ENCODE results near the gene PRR12. TPM values are rescaled to one million over a fixed set of nuclear protein-coding genes. Genes with fewer than 3 reads are reported as not detected.

PRR12 gene
- total and polyA plus RNA-seq, 2 donors = 2.3 to 10.2 TPM

DNA sequence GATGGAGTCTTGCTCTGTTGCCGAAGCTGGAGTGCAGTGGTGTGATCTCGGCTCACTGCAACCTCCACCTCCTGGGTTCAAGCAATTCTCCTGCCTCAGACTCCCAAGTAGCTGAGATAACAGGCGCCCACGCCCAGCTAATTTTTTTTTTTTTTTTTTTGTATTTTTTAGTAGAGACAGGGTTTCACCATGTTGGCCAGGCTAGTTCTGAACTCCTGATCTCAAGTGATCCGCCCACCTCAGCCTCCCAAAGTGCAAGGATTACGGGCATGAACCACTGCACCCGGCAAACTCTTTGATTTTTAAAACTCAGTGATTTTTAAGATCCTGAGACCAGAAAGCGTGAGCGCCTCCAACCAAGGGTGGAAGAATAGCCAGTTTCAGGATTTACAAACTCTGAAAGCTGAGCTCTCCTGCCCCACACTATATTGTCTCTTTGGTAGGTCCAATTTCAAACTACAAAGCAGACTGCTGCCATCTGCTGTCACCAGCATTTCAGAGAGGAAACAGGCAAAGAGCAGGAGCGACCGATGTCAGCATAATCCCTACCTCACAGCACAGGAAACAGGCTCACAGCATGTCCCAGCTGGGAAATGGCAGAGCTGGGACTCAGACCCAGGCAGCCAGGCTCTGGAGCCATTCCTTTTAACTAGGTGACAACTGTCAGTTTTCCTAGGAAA is 19.8 kb upstream of the PRR12 start:
- Histone ChIP-seq H3K4me3 (ENCODE audit: low read length in 2 of 2) (no peak overlapping the region), H3K27me3 (ENCODE audit: control insufficient read depth in 2 of 2, insufficient read depth in 1 of 2, low read length in 1 of 2) (no peaks in the 10 kb centered on the region), H3K9me3 (ENCODE audit: control insufficient read depth in 2 of 2, insufficient read depth in 1 of 2, low read length in 1 of 2) (peaks cover 0 to 3% of the 10 kb centered on the region in 2 donors), H3K36me3 (ENCODE audit: control insufficient read depth in 2 of 2, insufficient read depth in 2 of 2, low read length in 1 of 2) (peaks cover 14 to 26% of the 10 kb centered on the region in 2 donors), H3K27ac (ENCODE audit: low read depth in 1 of 2, low read length in 1 of 2) (peak overlapping the region; percentile 20 to 52), H3K4me1 (ENCODE audit: control insufficient read depth in 2 of 2, insufficient read depth in 2 of 2, low read length in 2 of 2) (peaks cover 26 to 54% of the 10 kb centered on the region in 2 donors)
- DNase-seq (ENCODE audit: low read depth in 6 of 9, low spot score in 9 of 9) = peak in 3 of 9 donors; percentile 50 to 78 (median 59)
- 78% methylated on average over 11 of the region's 11 CpGs for WGBS

DNA sequence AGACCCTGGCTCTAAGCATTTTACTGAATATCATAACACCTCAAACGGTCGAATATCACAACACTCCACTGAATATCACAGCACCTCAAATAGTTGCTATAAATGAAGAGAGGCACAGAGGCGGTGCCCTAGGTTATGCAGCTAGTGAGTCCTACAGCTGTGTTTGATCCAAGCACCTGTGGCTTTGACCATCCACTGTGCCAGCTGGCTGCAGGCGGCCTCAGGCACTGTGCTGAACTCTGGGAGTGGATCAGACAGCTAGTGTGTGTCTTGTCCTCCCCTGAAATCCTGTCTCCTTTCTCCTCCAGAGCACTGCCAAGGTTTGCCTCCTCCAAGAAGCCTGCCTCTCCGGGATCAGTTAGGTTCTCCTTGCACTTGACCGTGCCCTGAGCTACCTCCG is 18.0 kb upstream of the PRR12 start:
- Histone ChIP-seq H3K27ac (ENCODE audit: low read depth in 1 of 2, low read length in 1 of 2) (no peak overlapping the region), H3K4me3 (ENCODE audit: low read length in 2 of 2) (no peak overlapping the region), H3K9me3 (ENCODE audit: control insufficient read depth in 2 of 2, insufficient read depth in 1 of 2, low read length in 1 of 2) (peaks cover 0 to 3% of the 10 kb centered on the region in 2 donors), H3K36me3 (ENCODE audit: control insufficient read depth in 2 of 2, insufficient read depth in 2 of 2, low read length in 1 of 2) (peaks cover 18 to 29% of the 10 kb centered on the region in 2 donors), H3K4me1 (ENCODE audit: control insufficient read depth in 2 of 2, insufficient read depth in 2 of 2, low read length in 2 of 2) (peaks cover 14 to 41% of the 10 kb centered on the region in 2 donors), H3K27me3 (ENCODE audit: control insufficient read depth in 2 of 2, insufficient read depth in 1 of 2, low read length in 1 of 2) (no peaks in the 10 kb centered on the region)
- 99% methylated on average over 7 of the region's 7 CpGs for WGBS
- no peak for DNase-seq (ENCODE audit: low read depth in 6 of 9, low spot score in 9 of 9)

- Histone ChIP-seq H3K36me3 (ENCODE audit: control insufficient read depth in 2 of 2, insufficient read depth in 2 of 2, low read length in 1 of 2) (peaks cover 18 to 29% of the 10 kb centered on the region in 2 donors), H3K27ac (ENCODE audit: low read depth in 1 of 2, low read length in 1 of 2) (no peak overlapping the region), H3K27me3 (ENCODE audit: control insufficient read depth in 2 of 2, insufficient read depth in 1 of 2, low read length in 1 of 2) (no peaks in the 10 kb centered on the region), H3K4me3 (ENCODE audit: low read length in 2 of 2) (no peak overlapping the region), H3K9me3 (ENCODE audit: control insufficient read depth in 2 of 2, insufficient read depth in 1 of 2, low read length in 1 of 2) (peaks cover 0 to 3% of the 10 kb centered on the region in 2 donors), H3K4me1 (ENCODE audit: control insufficient read depth in 2 of 2, insufficient read depth in 2 of 2, low read length in 2 of 2) (peaks cover 10 to 37% of the 10 kb centered on the region in 2 donors)
- DNase-seq (ENCODE audit: low read depth in 6 of 9, low spot score in 9 of 9) = no peak
- WGBS = 95% methylated on average over 3 of the region's 3 CpGs
Observed at GRCh38 chr19:49573425-49573824, 17.6 kb upstream of the PRR12 start.

GRCh38 chr19:49574206-49574755 is 16.7 kb upstream of the PRR12 start:
- Histone ChIP-seq H3K27ac (ENCODE audit: low read depth in 1 of 2, low read length in 1 of 2) (no peak overlapping the region), H3K36me3 (ENCODE audit: control insufficient read depth in 2 of 2, insufficient read depth in 2 of 2, low read length in 1 of 2) (peaks cover 18 to 29% of the 10 kb centered on the region in 2 donors), H3K9me3 (ENCODE audit: control insufficient read depth in 2 of 2, insufficient read depth in 1 of 2, low read length in 1 of 2) (peaks cover 0 to 3% of the 10 kb centered on the region in 2 donors), H3K27me3 (ENCODE audit: control insufficient read depth in 2 of 2, insufficient read depth in 1 of 2, low read length in 1 of 2) (no peaks in the 10 kb centered on the region), H3K4me3 (ENCODE audit: low read length in 2 of 2) (no peak overlapping the region), H3K4me1 (ENCODE audit: control insufficient read depth in 2 of 2, insufficient read depth in 2 of 2, low read length in 2 of 2) (peaks cover 14 to 31% of the 10 kb centered on the region in 2 donors)
- 97% methylated on average over 2 of the region's 2 CpGs for WGBS
- DNase-seq (ENCODE audit: low read depth in 6 of 9, low spot score in 9 of 9) = no peak

GRCh38 chr19:49579193-49579592 is 11.8 kb upstream of the PRR12 start:
- Histone ChIP-seq H3K9me3 (ENCODE audit: control insufficient read depth in 2 of 2, insufficient read depth in 1 of 2, low read length in 1 of 2) (no peaks in the 10 kb centered on the region), H3K27me3 (ENCODE audit: control insufficient read depth in 2 of 2, insufficient read depth in 1 of 2, low read length in 1 of 2) (no peaks in the 10 kb centered on the region), H3K4me1 (ENCODE audit: control insufficient read depth in 2 of 2, insufficient read depth in 2 of 2, low read length in 2 of 2) (peaks cover 7 to 23% of the 10 kb centered on the region in 2 donors), H3K36me3 (ENCODE audit: control insufficient read depth in 2 of 2, insufficient read depth in 2 of 2, low read length in 1 of 2) (peaks cover 17% of the 10 kb centered on the region in 2 donors), H3K4me3 (ENCODE audit: low read length in 2 of 2) (peak overlapping the region in 1 of 2 donors; percentile 55), H3K27ac (ENCODE audit: low read depth in 1 of 2, low read length in 1 of 2) (no peak overlapping the region)
- 97% methylated on average over 4 of the region's 4 CpGs for WGBS
- DNase-seq (ENCODE audit: low read depth in 6 of 9, low spot score in 9 of 9) = no peak

DNA sequence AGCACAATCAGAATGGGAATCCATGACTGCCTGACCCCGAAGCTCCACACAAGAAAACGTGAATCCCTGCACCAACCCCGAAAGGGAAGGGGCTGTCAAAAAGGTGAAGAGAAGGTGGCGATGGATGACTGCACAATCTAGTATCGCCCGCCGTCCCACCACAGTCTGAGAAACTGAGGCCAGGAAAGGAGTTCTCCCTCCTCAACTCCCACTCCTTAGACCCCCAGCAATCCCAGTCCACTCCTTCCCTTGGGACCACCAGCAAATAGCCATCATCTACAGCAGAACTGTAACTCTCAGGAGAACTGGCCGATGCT is 11.1 kb upstream of the PRR12 start:
- H3K4me1 ChIP-seq (ENCODE audit: control insufficient read depth in 2 of 2, insufficient read depth in 2 of 2, low read length in 2 of 2) = peaks cover 7 to 19% of the 10 kb centered on the region in 2 donors

GRCh38 chr19:49580264-49581006 is 10.5 kb upstream of the PRR12 start, which contains the start of gene NOSIP:
Gene NOSIP, minus strand, starts transcription at chr19:49580556. Its CDS starts 19,865 bp downstream, at chr19:49560691.
- H3K4me3 ChIP-seq (ENCODE audit: low read length in 2 of 2) = peak within 1 kb of the TSS; percentile 55 to 73
- peaks cover 7 to 9% of the 10 kb centered on the region in 2 donors for H3K36me3 ChIP-seq (ENCODE audit: control insufficient read depth in 2 of 2, insufficient read depth in 2 of 2, low read length in 1 of 2)
- H3K27me3 ChIP-seq (ENCODE audit: control insufficient read depth in 2 of 2, insufficient read depth in 1 of 2, low read length in 1 of 2) = no peaks in the 10 kb centered on the region
- peak; percentile 93 to 98 (median 96) for DNase-seq (ENCODE audit: low read depth in 6 of 9, low spot score in 9 of 9)
- H3K4me1 ChIP-seq (ENCODE audit: control insufficient read depth in 2 of 2, insufficient read depth in 2 of 2, low read length in 2 of 2) = peaks cover 7 to 19% of the 10 kb centered on the region in 2 donors
- peak within 1 kb of the TSS; percentile 38 to 54 for H3K27ac ChIP-seq (ENCODE audit: low read depth in 1 of 2, low read length in 1 of 2)
- WGBS = 3% methylated on average over 31 of the region's 31 CpGs
- no peaks in the 10 kb centered on the region for H3K9me3 ChIP-seq (ENCODE audit: control insufficient read depth in 2 of 2, insufficient read depth in 1 of 2, low read length in 1 of 2)

More for the DNA sequence above, 11.1 kb upstream of the PRR12 start:
- no peak for DNase-seq (ENCODE audit: low read depth in 6 of 9, low spot score in 9 of 9)
- Histone ChIP-seq H3K27ac (ENCODE audit: low read depth in 1 of 2, low read length in 1 of 2) (peak overlapping the region; percentile 1 to 38), H3K36me3 (ENCODE audit: control insufficient read depth in 2 of 2, insufficient read depth in 2 of 2, low read length in 1 of 2) (peaks cover 12 to 13% of the 10 kb centered on the region in 2 donors), H3K4me3 (ENCODE audit: low read length in 2 of 2) (peak overlapping the region; percentile 55 to 73), H3K9me3 (ENCODE audit: control insufficient read depth in 2 of 2, insufficient read depth in 1 of 2, low read length in 1 of 2) (no peaks in the 10 kb centered on the region), H3K27me3 (ENCODE audit: control insufficient read depth in 2 of 2, insufficient read depth in 1 of 2, low read length in 1 of 2) (no peaks in the 10 kb centered on the region)
- 2% methylated on average over 8 of the region's 8 CpGs for WGBS

DNA sequence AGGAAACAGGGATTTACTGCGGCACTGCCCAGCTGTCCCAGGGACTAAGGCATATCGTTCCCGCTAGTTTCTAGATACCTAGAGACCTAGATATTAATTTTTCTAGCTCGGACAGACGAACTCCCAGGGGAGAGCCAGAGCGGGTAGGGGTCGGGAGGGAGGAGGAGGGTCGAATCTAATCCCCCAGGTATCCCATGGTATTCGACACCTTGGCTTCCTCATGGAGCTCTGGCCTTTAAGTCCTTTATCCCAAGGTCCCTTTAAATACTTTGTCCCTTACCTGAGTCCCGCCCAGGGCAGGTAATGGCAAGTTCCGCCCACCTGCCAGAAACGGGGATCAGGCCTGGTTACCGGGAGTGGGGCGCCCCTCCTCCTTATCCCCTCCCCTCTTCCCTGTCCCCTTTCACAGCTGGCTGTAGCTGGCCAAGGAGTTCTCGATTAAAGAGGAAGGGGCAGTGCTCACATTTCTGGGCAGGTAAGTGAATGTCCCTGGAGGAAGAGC is 9.9 kb upstream of the PRR12 start, which contains the start of gene PRRG2:
Gene PRRG2 (plus strand): TSS at position 310 of the 502 bp plus-strand sequence. CDS start 1,904 bp downstream, outside the sequence.
- 61% methylated on average over 15 of the region's 15 CpGs for WGBS
- peaks cover 3 to 6% of the 10 kb centered on the region in 2 donors for H3K36me3 ChIP-seq (ENCODE audit: control insufficient read depth in 2 of 2, insufficient read depth in 2 of 2, low read length in 1 of 2)
- H3K9me3 ChIP-seq (ENCODE audit: control insufficient read depth in 2 of 2, insufficient read depth in 1 of 2, low read length in 1 of 2) = no peaks in the 10 kb centered on the region
- H3K4me1 ChIP-seq (ENCODE audit: control insufficient read depth in 2 of 2, insufficient read depth in 2 of 2, low read length in 2 of 2) = peaks cover 7 to 19% of the 10 kb centered on the region in 2 donors
- DNase-seq (ENCODE audit: low read depth in 6 of 9, low spot score in 9 of 9) = no peak
- H3K27me3 ChIP-seq (ENCODE audit: control insufficient read depth in 2 of 2, insufficient read depth in 1 of 2, low read length in 1 of 2) = no peaks in the 10 kb centered on the region
- H3K27ac ChIP-seq (ENCODE audit: low read depth in 1 of 2, low read length in 1 of 2) = peak within 1 kb of the TSS; percentile 38 to 54
- peak within 1 kb of the TSS; percentile 55 to 73 for H3K4me3 ChIP-seq (ENCODE audit: low read length in 2 of 2)
